ENCODE measurements around the gene C21orf58.
"Not testable (repeated sequence)": the region's sequence is repeated elsewhere in the genome, so short reads cannot be mapped to it uniquely, and the experiment has no call there.

The C21orf58 gene

DNA sequence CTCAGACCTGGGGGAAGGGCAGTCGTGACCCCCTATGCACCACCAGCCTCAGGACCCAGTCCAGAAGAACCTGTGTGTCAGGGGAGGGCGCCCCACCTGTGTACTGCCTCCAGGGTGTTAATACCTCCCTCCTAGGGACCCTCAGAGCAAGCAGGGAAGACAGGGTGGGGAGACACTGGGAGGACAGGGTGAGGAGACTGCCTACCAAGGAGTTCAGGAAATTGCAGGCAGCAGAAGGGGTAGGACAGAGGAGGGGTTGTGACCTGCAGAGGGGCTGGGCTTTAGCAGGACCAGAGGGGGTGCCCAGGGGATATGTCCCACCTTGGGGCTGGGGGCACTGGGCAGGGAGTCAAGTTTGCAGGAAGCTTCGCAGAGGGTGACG lies 5.2 kb downstream of the C21orf58 start:
- no peak for TF ChIP-seq CTCF (IDR thresholded peaks at IDR 0.05; ENCODE audit: low read depth, low read length, missing control alignments)
- no peak overlapping the region for H3K4me3 ChIP-seq (ENCODE audit: low read depth, low read length)
- no peak for DNase-seq (ENCODE audit: low read depth)

- DNase-seq (ENCODE audit: low read depth) = no peak
- TF ChIP-seq CTCF (IDR thresholded peaks at IDR 0.05; ENCODE audit: low read depth, low read length, missing control alignments) = no peak
- H3K4me3 ChIP-seq (ENCODE audit: low read depth, low read length) = no peak overlapping the region
Observed at GRCh38 chr21:46317710-46318463, 5.8 kb downstream of the C21orf58 start.

- TF ChIP-seq CTCF (IDR thresholded peaks at IDR 0.05; ENCODE audit: low read depth, low read length, missing control alignments) = no peak
- no peak for DNase-seq (ENCODE audit: low read depth)
Observed at GRCh38 chr21:46316708-46317324, 6.9 kb downstream of the C21orf58 start.

GRCh38 chr21:46314441-46315020 lies 9.1 kb downstream of the C21orf58 start:
- no peak for DNase-seq (ENCODE audit: low read depth)
- no peak overlapping the region for H3K4me3 ChIP-seq (ENCODE audit: low read depth, low read length)
- no peak for TF ChIP-seq CTCF (IDR thresholded peaks at IDR 0.05; ENCODE audit: low read depth, low read length, missing control alignments)

More at GRCh38 chr21:46316708-46317324, 6.9 kb downstream of the C21orf58 start:
- no peak overlapping the region for H3K4me3 ChIP-seq (ENCODE audit: low read depth, low read length)

DNA sequence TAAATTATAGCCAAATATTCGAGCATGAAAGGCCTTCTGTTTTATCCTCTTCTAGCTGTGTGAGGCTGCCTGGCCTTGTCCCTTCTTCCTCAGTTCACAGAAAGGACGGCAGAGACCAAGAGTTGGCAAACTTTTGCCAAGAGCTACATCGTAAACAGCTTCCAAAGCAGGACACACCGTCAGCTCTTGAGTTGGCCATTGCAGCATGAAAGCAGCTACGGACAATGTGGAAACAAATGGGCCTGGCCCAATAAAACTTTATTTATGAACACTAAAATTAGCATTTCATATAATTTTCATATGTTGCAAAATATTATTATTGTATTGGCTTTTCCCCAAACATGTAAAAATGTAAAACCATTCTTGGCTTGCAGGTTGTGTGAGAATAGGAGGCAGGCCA lies 10.7 kb downstream of the C21orf58 start:
- TF ChIP-seq CTCF (IDR thresholded peaks at IDR 0.05; ENCODE audit: low read depth, low read length, missing control alignments) = no peak
- H3K4me3 ChIP-seq (ENCODE audit: low read depth, low read length) = no peak overlapping the region
- no peak for DNase-seq (ENCODE audit: low read depth)

DNA sequence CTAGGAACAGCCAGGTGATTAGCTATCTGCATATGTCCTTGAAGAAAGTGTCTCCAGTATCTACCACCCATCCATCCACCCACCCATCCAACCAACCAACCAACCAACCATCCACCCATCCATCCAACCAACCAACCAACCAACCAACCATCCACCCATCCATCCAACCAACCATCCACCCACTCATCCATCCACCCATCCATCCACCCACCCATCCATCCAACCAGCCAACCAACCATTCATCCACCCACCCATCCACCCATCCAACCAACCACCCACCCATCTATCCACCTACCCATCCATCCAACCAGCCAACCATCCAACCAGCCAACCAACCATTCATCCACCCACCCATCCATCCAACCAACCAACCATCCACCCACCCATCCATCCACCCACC lies 12.1 kb downstream of the C21orf58 start:
- H3K4me3 ChIP-seq (ENCODE audit: low read depth, low read length) = no peak overlapping the region
- TF ChIP-seq CTCF (IDR thresholded peaks at IDR 0.05; ENCODE audit: low read depth, low read length, missing control alignments) = no peak
- DNase-seq (ENCODE audit: low read depth) = no peak

DNA sequence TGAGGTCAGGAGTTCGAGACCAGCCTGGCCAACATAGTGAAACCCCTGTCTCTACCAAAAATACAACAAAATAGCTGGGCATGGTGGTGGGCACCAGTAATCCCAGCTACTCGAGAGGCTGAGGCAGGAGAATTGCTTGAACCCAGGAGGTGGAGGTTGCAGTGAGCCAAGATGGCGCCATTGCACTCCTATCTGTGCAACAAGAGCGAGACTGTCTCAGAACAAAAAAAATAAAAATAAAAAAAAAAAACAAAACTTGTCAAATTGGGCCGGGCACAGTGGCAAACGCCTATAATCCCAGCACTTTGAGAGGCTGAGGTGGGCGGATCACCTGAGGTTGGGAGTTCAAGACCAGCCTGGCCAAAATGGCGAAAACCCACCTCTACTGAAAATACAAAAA lies 13.4 kb downstream of the C21orf58 start:
- not testable (repeated sequence) for DNase-seq (ENCODE audit: low read depth); H3K4me3 ChIP-seq (ENCODE audit: low read depth, low read length)

Measured in GM12864 (cell line).